ENCODE results near the gene ADIPOQ. TPM values are rescaled to one million over a fixed set of nuclear protein-coding genes. Genes with fewer than 3 reads are reported as not detected.
"Not testable (repeated sequence)": the region's sequence is repeated elsewhere in the genome, so short reads cannot be mapped to it uniquely, and the experiment has no call there.

ADIPOQ gene
- total RNA-seq, 2 experiments from 2014 or later, result not detected

DNA sequence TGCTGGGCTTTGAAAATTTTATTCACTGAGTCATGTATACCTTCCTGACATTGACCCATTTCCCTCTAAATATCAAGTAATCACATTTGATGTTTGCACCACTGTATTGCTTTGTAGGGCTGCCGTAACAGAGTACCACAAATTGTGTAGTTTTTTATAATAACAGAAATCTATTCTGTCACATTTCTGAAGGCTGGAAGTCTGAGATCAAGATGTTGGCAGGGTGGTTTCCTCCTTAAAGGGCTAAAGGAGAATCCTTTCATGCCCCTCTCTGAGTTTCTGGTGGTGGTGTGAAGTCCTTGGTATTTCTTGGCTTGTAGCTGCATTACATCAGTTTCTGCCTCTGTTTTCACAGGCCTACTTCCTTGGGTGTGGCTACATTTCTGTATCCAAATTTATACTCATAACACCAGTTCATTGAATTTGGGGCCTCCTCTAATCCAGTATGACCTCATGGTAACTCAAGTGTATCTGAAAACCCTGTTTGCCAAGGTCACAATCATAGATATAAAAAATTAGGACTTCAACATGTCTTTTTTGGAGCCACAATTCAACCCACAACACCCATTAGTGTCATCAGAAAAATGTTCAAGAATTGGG, 58.7 kb downstream of the ADIPOQ start:
- CTCF ChIA-PET, result interaction anchor here (1.0 kb wide), 1 partner anchor 23 kb away, joined by 3 read pairs; no protein-coding TSS in a partner anchor
- intact Hi-C loops (cut with DNase I, micrococcal nuclease), result no loop called here
- Mint-ChIP-seq H3K9me3 (peaks cover 5% of the 10 kb centered on the region), H3K36me3 (ENCODE audit: low read depth) (peaks cover 36% of the 10 kb centered on the region), H3K4me1 (ENCODE audit: low read depth) (peaks cover 27% of the 10 kb centered on the region), H3K27me3 (no peaks in the 10 kb centered on the region), H3K27ac (peak overlapping the region; percentile 84), H3K4me3 (peak overlapping the region; percentile 49)
- Histone ChIP-seq H3K4me3 (ENCODE audit: low read length) (no peak overlapping the region), H3K36me3 (ENCODE audit: insufficient read depth, low read length) (no peaks in the 10 kb centered on the region), H3K27ac (ENCODE audit: low read depth in 1 of 2, low read length in 2 of 2) (no peak overlapping the region), H3K4me1 (ENCODE audit: insufficient read depth, low read length) (peaks cover 7% of the 10 kb centered on the region), H3K9me3 (ENCODE audit: control insufficient read depth in 1 of 2, insufficient read depth in 1 of 2, low read length in 2 of 2) (peaks cover 0 to 4% of the 10 kb centered on the region in 2 experiments), H3K27me3 (ENCODE audit: control insufficient read depth in 1 of 2, insufficient read depth in 2 of 2, low read length in 2 of 2) (no peaks in the 10 kb centered on the region)
- TF ChIP-seq CTCF (IDR thresholded peaks at IDR 0.05), result no peak
- POLR2A ChIA-PET, result interaction anchor here (0.7 to 1.9 kb wide), 4 partner anchors 8 to 52 kb away, joined by 3 to 9 read pairs (median 5); no protein-coding TSS in a partner anchor
- ATAC-seq (ENCODE audit: poor library complexity) (peak; percentile 71), DNase-seq (peak in 2 of 14 experiments; percentile 15 to 54)

- no peaks in the 10 kb centered on the region for H3K27me3 Mint-ChIP-seq
- intact Hi-C loops (cut with DNase I, micrococcal nuclease), result no loop called here
- no peak overlapping the region for H3K27ac Mint-ChIP-seq
- no peaks in the 10 kb centered on the region for H3K36me3 ChIP-seq (ENCODE audit: insufficient read depth, low read length)
- peaks cover 35% of the 10 kb centered on the region for H3K4me1 Mint-ChIP-seq (ENCODE audit: low read depth)
- no peak overlapping the region for H3K27ac ChIP-seq (ENCODE audit: low read depth in 1 of 2, low read length in 2 of 2)
- H3K27me3 ChIP-seq (ENCODE audit: control insufficient read depth in 1 of 2, insufficient read depth in 2 of 2, low read length in 2 of 2), result no peaks in the 10 kb centered on the region
- H3K4me3 Mint-ChIP-seq, result no peak overlapping the region
- peaks cover 10% of the 10 kb centered on the region for H3K9me3 Mint-ChIP-seq
- no peak for DNase-seq
- H3K4me3 ChIP-seq (ENCODE audit: low read length), result no peak overlapping the region
- peaks cover 45% of the 10 kb centered on the region for H3K36me3 Mint-ChIP-seq (ENCODE audit: low read depth)
- peaks cover 7% of the 10 kb centered on the region for H3K4me1 ChIP-seq (ENCODE audit: insufficient read depth, low read length)
- ChIA-PET CTCF (no interaction called here), POLR2A (interaction anchor here (0.7 kb wide), 1 partner anchor 11 kb away, joined by 3 read pairs; no protein-coding TSS in a partner anchor)
- ATAC-seq (ENCODE audit: poor library complexity), result no peak
- H3K9me3 ChIP-seq (ENCODE audit: control insufficient read depth in 1 of 2, insufficient read depth in 1 of 2, low read length in 2 of 2), result peaks cover 4% of the 10 kb centered on the region in 2 experiments
- TF ChIP-seq CTCF (IDR thresholded peaks at IDR 0.05), result no peak
Measured at GRCh38 chr3:186902154-186902553, 59.6 kb downstream of the ADIPOQ start.

GRCh38 chr3:186902713-186903112, 60.2 kb downstream of the ADIPOQ start:
- H3K4me1 Mint-ChIP-seq (ENCODE audit: low read depth), result peaks cover 41% of the 10 kb centered on the region
- DNase-seq (no peak), ATAC-seq (ENCODE audit: poor library complexity) (no peak)
- ChIA-PET CTCF (no interaction called here), POLR2A (no interaction called here)
- Histone ChIP-seq H3K4me3 (ENCODE audit: low read length) (no peak overlapping the region), H3K4me1 (ENCODE audit: insufficient read depth, low read length) (peaks cover 8% of the 10 kb centered on the region), H3K9me3 (ENCODE audit: control insufficient read depth in 1 of 2, insufficient read depth in 1 of 2, low read length in 2 of 2) (peaks cover 4 to 7% of the 10 kb centered on the region in 2 experiments), H3K27me3 (ENCODE audit: control insufficient read depth in 1 of 2, insufficient read depth in 2 of 2, low read length in 2 of 2) (no peaks in the 10 kb centered on the region), H3K27ac (ENCODE audit: low read depth in 1 of 2, low read length in 2 of 2) (no peak overlapping the region), H3K36me3 (ENCODE audit: insufficient read depth, low read length) (no peaks in the 10 kb centered on the region)
- H3K36me3 Mint-ChIP-seq (ENCODE audit: low read depth), result peaks cover 50% of the 10 kb centered on the region
- H3K27ac Mint-ChIP-seq, result peak overlapping the region; percentile 16
- no peak overlapping the region for H3K4me3 Mint-ChIP-seq
- peaks cover 11% of the 10 kb centered on the region for H3K9me3 Mint-ChIP-seq
- no peak for TF ChIP-seq CTCF (IDR thresholded peaks at IDR 0.05)
- intact Hi-C loops (cut with DNase I, micrococcal nuclease), result no loop called here
- H3K27me3 Mint-ChIP-seq, result no peaks in the 10 kb centered on the region

- Mint-ChIP-seq H3K36me3 (ENCODE audit: low read depth) (peaks cover 60% of the 10 kb centered on the region), H3K9me3 (peaks cover 15% of the 10 kb centered on the region), H3K4me1 (ENCODE audit: low read depth) (peaks cover 50% of the 10 kb centered on the region)
- DNase-seq; H3K27ac ChIP-seq (ENCODE audit: low read depth in 1 of 2, low read length in 2 of 2); H3K4me3 Mint-ChIP-seq; intact Hi-C loops (cut with DNase I, micrococcal nuclease); H3K9me3 ChIP-seq (ENCODE audit: control insufficient read depth in 1 of 2, insufficient read depth in 1 of 2, low read length in 2 of 2); H3K27me3 Mint-ChIP-seq; ATAC-seq (ENCODE audit: poor library complexity); H3K4me3 ChIP-seq (ENCODE audit: low read length); H3K27me3 ChIP-seq (ENCODE audit: control insufficient read depth in 1 of 2, insufficient read depth in 2 of 2, low read length in 2 of 2); POLR2A ChIA-PET; H3K36me3 ChIP-seq (ENCODE audit: insufficient read depth, low read length); H3K27ac Mint-ChIP-seq: not testable (repeated sequence)
- CTCF ChIA-PET, result interaction anchor here (0.7 kb wide), 1 partner anchor 904 kb away, joined by 3 read pairs; no protein-coding TSS in a partner anchor
- H3K4me1 ChIP-seq (ENCODE audit: insufficient read depth, low read length), result peaks cover 15% of the 10 kb centered on the region
Measured at GRCh38 chr3:186903676-186904075, 61.2 kb downstream of the ADIPOQ start.

DNA sequence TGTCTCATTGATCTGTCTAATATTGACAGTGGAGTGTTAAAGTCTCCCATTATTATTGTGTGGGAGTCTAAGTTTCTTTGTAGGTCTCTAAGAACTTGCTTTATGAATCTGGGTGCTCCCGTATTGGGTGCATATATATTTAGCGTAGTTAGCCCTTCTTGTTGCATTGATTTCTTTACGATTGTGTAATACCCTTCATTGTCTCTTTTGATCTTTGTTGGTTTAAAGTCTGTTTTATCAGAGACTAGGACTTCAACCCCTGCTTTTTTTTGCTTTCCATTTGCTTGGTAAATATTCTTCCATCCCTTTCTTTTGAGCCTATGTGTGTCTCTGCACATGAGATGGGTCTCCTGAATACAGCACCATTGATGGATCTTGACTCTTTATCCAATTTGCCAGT, 64.6 kb downstream of the ADIPOQ start:
- ATAC-seq (ENCODE audit: poor library complexity); H3K4me3 Mint-ChIP-seq; H3K27me3 Mint-ChIP-seq; CTCF ChIA-PET; H3K4me3 ChIP-seq (ENCODE audit: low read length); intact Hi-C loops (cut with DNase I, micrococcal nuclease); DNase-seq; H3K36me3 ChIP-seq (ENCODE audit: insufficient read depth, low read length); H3K27me3 ChIP-seq (ENCODE audit: control insufficient read depth in 1 of 2, insufficient read depth in 2 of 2, low read length in 2 of 2); H3K27ac ChIP-seq (ENCODE audit: low read depth in 1 of 2, low read length in 2 of 2): not testable (repeated sequence)
- peaks cover 44% of the 10 kb centered on the region for H3K4me1 Mint-ChIP-seq (ENCODE audit: low read depth)
- peaks cover 31% of the 10 kb centered on the region for H3K4me1 ChIP-seq (ENCODE audit: insufficient read depth, low read length)
- peak overlapping the region; percentile 98 for H3K27ac Mint-ChIP-seq
- H3K9me3 Mint-ChIP-seq, result peaks cover 18% of the 10 kb centered on the region
- H3K9me3 ChIP-seq (ENCODE audit: control insufficient read depth in 1 of 2, insufficient read depth in 1 of 2, low read length in 2 of 2), result peaks cover 7 to 28% of the 10 kb centered on the region in 2 experiments
- H3K36me3 Mint-ChIP-seq (ENCODE audit: low read depth), result peaks cover 72% of the 10 kb centered on the region
- POLR2A ChIA-PET, result interaction anchor here (0.6 to 3.7 kb wide), 3 partner anchors 24 to 484 kb away, joined by 3 to 80 read pairs (median 3); partner anchors contain the start of gene ST6GAL1

Data from CD4-positive, alpha-beta T cell (primary cell).